IPS-15b (cell line): Measurements from ENCODE around the gene HDLBP.
"Not testable (repeated sequence)": the region's sequence is repeated elsewhere in the genome, so short reads cannot be mapped to it uniquely, and the experiment has no call there.

Experiments used
- H3K27me3 ChIP-seq: one replicate; pipeline ENCODE4 v1.6.1; 2013; ENCODE audit warnings: low read length; ENCODE audit not compliant: control insufficient read depth, insufficient read depth
- H3K36me3 ChIP-seq: one replicate; pipeline ENCODE4 v1.6.1; 2013; ENCODE audit warnings: low read length; ENCODE audit not compliant: control insufficient read depth, insufficient read depth
- H3K4me1 ChIP-seq: one replicate; pipeline ENCODE4 v1.6.1; 2013; ENCODE audit warnings: mild to moderate bottlenecking, low read length; ENCODE audit not compliant: control insufficient read depth, insufficient read depth
- H3K4me3 ChIP-seq: one replicate; pipeline ENCODE4 v1.5.1; 2013; ENCODE audit warnings: low read depth, low read length
- H3K9ac ChIP-seq: one replicate; pipeline ENCODE4 v1.6.1; 2013; ENCODE audit warnings: low read depth, mild to moderate bottlenecking, low read length
- H3K9me3 ChIP-seq: one replicate; pipeline ENCODE4 v1.6.1; 2013; ENCODE audit warnings: mild to moderate bottlenecking, low read length; ENCODE audit not compliant: control insufficient read depth, insufficient read depth

HDLBP gene

GRCh38 chr2:241280291-241280690, 35.2 kb downstream of the HDLBP start:
- Histone ChIP-seq H3K9ac (no peak overlapping the region), H3K9me3 (no peaks in the 10 kb centered on the region), H3K4me1 (no peaks in the 10 kb centered on the region), H3K4me3 (no peak overlapping the region), H3K36me3 (no peaks in the 10 kb centered on the region), H3K27me3 (no peaks in the 10 kb centered on the region)

DNA sequence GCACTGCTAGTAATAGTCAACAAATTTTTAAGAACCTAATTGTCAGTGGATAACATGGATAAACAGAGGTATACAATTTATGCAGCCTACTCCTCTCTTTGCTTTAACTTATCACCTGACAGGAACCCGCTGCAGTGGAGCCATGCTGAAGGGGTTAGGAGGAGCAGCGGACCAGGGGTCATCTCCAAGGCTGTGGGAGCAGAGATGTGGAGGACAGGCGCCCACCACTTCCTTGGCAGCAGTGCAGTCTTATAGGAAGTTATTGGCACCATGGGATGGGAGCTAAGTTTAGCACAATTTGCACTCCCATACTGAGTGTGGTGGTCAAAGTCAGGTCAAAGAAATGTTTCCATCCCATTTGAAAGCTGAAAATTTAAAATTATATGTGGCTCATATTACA, 35.6 kb downstream of the HDLBP start:
- Histone ChIP-seq H3K9ac (no peak overlapping the region), H3K4me1 (no peaks in the 10 kb centered on the region), H3K27me3 (no peaks in the 10 kb centered on the region), H3K4me3 (no peak overlapping the region), H3K9me3 (no peaks in the 10 kb centered on the region), H3K36me3 (no peaks in the 10 kb centered on the region)

GRCh38 chr2:241279413-241279812, 36.1 kb downstream of the HDLBP start:
- Histone ChIP-seq H3K4me3 (no peak overlapping the region), H3K4me1 (no peaks in the 10 kb centered on the region), H3K36me3 (no peaks in the 10 kb centered on the region), H3K9me3 (no peaks in the 10 kb centered on the region), H3K27me3 (no peaks in the 10 kb centered on the region), H3K9ac (no peak overlapping the region)

- H3K4me1 ChIP-seq: not testable (repeated sequence)
Observed at GRCh38 chr2:241278306-241278705, 37.2 kb downstream of the HDLBP start.

GRCh38 chr2:241275910-241276309, 39.6 kb downstream of the HDLBP start:
- H3K4me3 ChIP-seq: no peak overlapping the region
- H3K9ac ChIP-seq: no peak overlapping the region
- H3K4me1 ChIP-seq: no peaks in the 10 kb centered on the region
- H3K36me3 ChIP-seq: no peaks in the 10 kb centered on the region
- no peaks in the 10 kb centered on the region for H3K9me3 ChIP-seq
- no peaks in the 10 kb centered on the region for H3K27me3 ChIP-seq

More at GRCh38 chr2:241278306-241278705, 37.2 kb downstream of the HDLBP start:
- not testable (repeated sequence) for H3K36me3 ChIP-seq, H3K9me3 ChIP-seq, H3K9ac ChIP-seq, H3K27me3 ChIP-seq, H3K4me3 ChIP-seq

- Histone ChIP-seq H3K36me3 (no peaks in the 10 kb centered on the region), H3K4me3 (no peak overlapping the region), H3K9me3 (no peaks in the 10 kb centered on the region), H3K4me1 (no peaks in the 10 kb centered on the region), H3K9ac (no peak overlapping the region), H3K27me3 (no peaks in the 10 kb centered on the region)
Observed at GRCh38 chr2:241275504-241275903, 40.0 kb downstream of the HDLBP start.

GRCh38 chr2:241274127-241274526, 41.3 kb downstream of the HDLBP start:
- H3K36me3 ChIP-seq: no peaks in the 10 kb centered on the region
- no peaks in the 10 kb centered on the region for H3K9me3 ChIP-seq
- no peak overlapping the region for H3K4me3 ChIP-seq
- H3K9ac ChIP-seq: no peak overlapping the region
- no peaks in the 10 kb centered on the region for H3K4me1 ChIP-seq
- no peaks in the 10 kb centered on the region for H3K27me3 ChIP-seq

- no peak overlapping the region for H3K9ac ChIP-seq
- H3K4me3 ChIP-seq: peak overlapping the region; percentile 61
- H3K36me3 ChIP-seq: peaks cover 4% of the 10 kb centered on the region
- no peaks in the 10 kb centered on the region for H3K27me3 ChIP-seq
- no peaks in the 10 kb centered on the region for H3K4me1 ChIP-seq
- H3K9me3 ChIP-seq: no peaks in the 10 kb centered on the region
Observed at GRCh38 chr2:241273210-241274020, 42.1 kb downstream of the HDLBP start.

- Histone ChIP-seq H3K4me1 (peaks cover under 1% of the 10 kb centered on the region), H3K27me3 (no peaks in the 10 kb centered on the region), H3K36me3 (peaks cover 4% of the 10 kb centered on the region), H3K9me3 (no peaks in the 10 kb centered on the region), H3K9ac (peak overlapping the region; percentile 27), H3K4me3 (peak overlapping the region; percentile 61)
Observed at GRCh38 chr2:241272303-241273209, 42.9 kb downstream of the HDLBP start.

- Histone ChIP-seq H3K4me1 (peaks cover 4% of the 10 kb centered on the region), H3K9me3 (no peaks in the 10 kb centered on the region), H3K27me3 (no peaks in the 10 kb centered on the region), H3K9ac (peak overlapping the region; percentile 51), H3K4me3 (peak overlapping the region; percentile 53), H3K36me3 (peaks cover 4% of the 10 kb centered on the region)
Observed at GRCh38 chr2:241271706-241272302, 43.7 kb downstream of the HDLBP start.

GRCh38 chr2:241270531-241270930, 44.9 kb downstream of the HDLBP start:
- peaks cover 10% of the 10 kb centered on the region for H3K36me3 ChIP-seq
- no peak overlapping the region for H3K4me3 ChIP-seq
- peak overlapping the region; percentile 28 for H3K9ac ChIP-seq

More at GRCh38 chr2:241270531-241270930, 44.9 kb downstream of the HDLBP start:
- Histone ChIP-seq H3K27me3 (no peaks in the 10 kb centered on the region), H3K4me1 (peaks cover 4% of the 10 kb centered on the region), H3K9me3 (no peaks in the 10 kb centered on the region)
